HCT116 (cell line): ENCODE measurements around the gene PRG2.

Experiments used
- ATF3 ChIP-seq: IDR thresholded peaks from 2 replicates; pipeline ENCODE4 v1.6.1; 2012
- CEBPB ChIP-seq: IDR thresholded peaks from 2 replicates; pipeline ENCODE4 v1.6.1; 2012; ENCODE audit warnings: low read depth
- CTCF ChIP-seq, 3 experiments: fragments of 200-600 bp in 1 of 3; sonication (generic) in 1 of 3; IDR thresholded peaks in 2 of 3; conservative IDR thresholded peaks in 1 of 3; 2 replicates each; pipeline ENCODE4 v1.5.1; 2012 to 2017; ENCODE audit warnings: low read depth in 2 of 3, low read length in 2 of 3, antibody characterized with exemption in 1 of 3, borderline replicate concordance in 1 of 3, control low read depth in 1 of 3, mild to moderate bottlenecking in 1 of 3, mixed read lengths in 1 of 3, mixed run types in 1 of 3, moderate library complexity in 1 of 3; ENCODE audit not compliant: insufficient read depth in 1 of 3
- EGR1 ChIP-seq: IDR thresholded peaks from 2 replicates; pipeline ENCODE4 v1.6.1; 2012; ENCODE audit warnings: low read depth
- EZH2 ChIP-seq: fragments of 200-600 bp; sonication (generic); IDR thresholded peaks from 2 replicates; pipeline ENCODE4 v1.6.1; 2017; ENCODE audit warnings: antibody characterized with exemption, mixed run types
- FOSL1 ChIP-seq: IDR thresholded peaks from 2 replicates; pipeline ENCODE4 v1.6.1; 2012; ENCODE audit warnings: low read depth
- POLR2A ChIP-seq: IDR thresholded peaks from 2 replicates; pipeline ENCODE4 v1.7.0; 2011; ENCODE audit warnings: borderline replicate concordance; ENCODE audit not compliant: insufficient read depth, insufficient read length; ENCODE audit errors: extremely low read depth
- POLR2AphosphoS5 ChIP-seq: IDR thresholded peaks from 2 replicates; pipeline ENCODE4 v1.6.1; 2011; ENCODE audit warnings: mild to moderate bottlenecking, low read depth, low read length, moderate library complexity
- RAD21 ChIP-seq: IDR thresholded peaks from 2 replicates; pipeline ENCODE4 v1.6.1; 2012; ENCODE audit warnings: low read depth, mild to moderate bottlenecking
- REST ChIP-seq: IDR thresholded peaks from 2 replicates; pipeline ENCODE4 v1.6.1; 2012; ENCODE audit warnings: low read depth
- SIN3A ChIP-seq: IDR thresholded peaks from 2 replicates; pipeline ENCODE4 v1.6.1; 2012; ENCODE audit warnings: low read depth
- SP1 ChIP-seq: IDR thresholded peaks from 2 replicates; pipeline ENCODE4 v1.6.1; 2012; ENCODE audit warnings: low read depth
- YY1 ChIP-seq: IDR thresholded peaks from 2 replicates; pipeline ENCODE4 v1.6.1; 2011; ENCODE audit warnings: low read length, low read depth, moderate library complexity, mild to moderate bottlenecking; ENCODE audit not compliant: insufficient replicate concordance; ENCODE audit errors: extremely low read depth
- TF ChIP-seq, protein P1 (sequence below): IDR thresholded peaks from 2 replicates; pipeline ENCODE4 v1.6.1; 2011; ENCODE audit warnings: mild to moderate bottlenecking, low read length, moderate library complexity; ENCODE audit not compliant: insufficient replicate concordance; ENCODE audit errors: extremely low read depth

DNA sequence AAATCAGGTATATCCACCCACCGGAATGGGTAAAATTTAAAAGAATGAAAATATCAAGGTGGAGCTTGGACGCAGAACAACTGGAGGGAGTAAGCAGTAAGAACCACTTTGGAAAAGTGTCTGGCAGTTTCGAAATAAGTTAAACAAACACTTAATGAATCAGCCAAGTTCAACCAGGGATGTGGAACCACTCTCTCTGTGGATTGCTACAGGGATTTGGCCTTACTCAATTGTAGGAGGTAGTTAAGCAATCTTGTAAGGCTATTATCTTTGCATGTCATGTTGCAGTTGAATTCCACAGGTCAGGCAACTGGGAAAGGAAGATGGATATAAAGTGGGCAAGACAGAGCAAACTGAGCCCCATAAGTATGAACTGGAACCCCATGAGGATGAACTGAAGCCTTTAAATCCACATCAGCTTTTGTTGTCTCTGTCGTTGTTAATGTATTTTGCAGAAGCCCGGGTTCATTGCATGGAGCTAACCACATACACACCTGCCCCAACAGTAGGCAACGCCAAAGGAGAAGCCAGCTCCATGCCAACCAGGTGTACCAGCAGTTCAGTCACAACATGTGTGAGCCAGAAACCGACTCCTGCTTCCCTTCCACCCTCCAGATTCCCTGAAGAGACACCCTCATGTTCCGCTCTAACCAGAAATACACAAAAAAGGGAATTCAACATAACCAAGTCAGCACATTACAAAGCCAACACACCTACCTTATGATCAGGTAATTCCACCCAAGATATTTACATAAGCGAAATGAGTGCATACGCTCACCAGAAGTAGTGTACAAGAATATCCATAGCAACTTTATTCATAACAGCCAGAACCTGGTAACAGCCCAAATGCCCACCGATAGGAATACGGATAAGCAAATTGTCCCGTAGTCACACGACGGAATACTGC, 44.4 kb upstream of the PRG2 start:
- TF ChIP-seq POLR2A (no peak), SP1 (no peak), CTCF (IDR thresholded peaks at IDR 0.05 in 2 of 3, conservative IDR thresholded peaks at IDR 0.05 in 1 of 3; ENCODE audit: borderline replicate concordance in 1 of 3, insufficient read depth in 1 of 3, low read depth in 2 of 3, low read length in 2 of 3) (no peak), ATF3 (no peak), YY1 (no peak), POLR2AphosphoS5 (no peak), CEBPB (no peak), RAD21 (no peak), SIN3A (no peak), FOSL1 (no peak), EGR1 (no peak), EZH2 (no peak), REST (no peak)
- TF ChIP-seq, protein P1, sequence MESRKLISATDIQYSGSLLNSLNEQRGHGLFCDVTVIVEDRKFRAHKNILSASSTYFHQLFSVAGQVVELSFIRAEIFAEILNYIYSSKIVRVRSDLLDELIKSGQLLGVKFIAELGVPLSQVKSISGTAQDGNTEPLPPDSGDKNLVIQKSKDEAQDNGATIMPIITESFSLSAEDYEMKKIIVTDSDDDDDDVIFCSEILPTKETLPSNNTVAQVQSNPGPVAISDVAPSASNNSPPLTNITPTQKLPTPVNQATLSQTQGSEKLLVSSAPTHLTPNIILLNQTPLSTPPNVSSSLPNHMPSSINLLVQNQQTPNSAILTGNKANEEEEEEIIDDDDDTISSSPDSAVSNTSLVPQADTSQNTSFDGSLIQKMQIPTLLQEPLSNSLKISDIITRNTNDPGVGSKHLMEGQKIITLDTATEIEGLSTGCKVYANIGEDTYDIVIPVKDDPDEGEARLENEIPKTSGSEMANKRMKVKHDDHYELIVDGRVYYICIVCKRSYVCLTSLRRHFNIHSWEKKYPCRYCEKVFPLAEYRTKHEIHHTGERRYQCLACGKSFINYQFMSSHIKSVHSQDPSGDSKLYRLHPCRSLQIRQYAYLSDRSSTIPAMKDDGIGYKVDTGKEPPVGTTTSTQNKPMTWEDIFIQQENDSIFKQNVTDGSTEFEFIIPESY: no peak
